Measurements from ENCODE around the gene PROCA1.

PROCA1 gene

GRCh38 chr17:28720247-28720996 lies 8.7 kb upstream of the PROCA1 start:
- TF ChIP-seq CTCF (IDR thresholded peaks at IDR 0.05; ENCODE audit: low read depth, low read length) (no peak), MYC (IDR thresholded peaks at IDR 0.05; ENCODE audit: low read depth, low read length) (no peak), POLR2A (IDR thresholded peaks at IDR 0.05; ENCODE audit: extremely low read depth, insufficient read length) (no peak), MAX (IDR thresholded peaks at IDR 0.05; ENCODE audit: low read depth, low read length) (no peak)
- peak overlapping the region; percentile 80 for H3K4me3 ChIP-seq (ENCODE audit: low read depth, low read length)
- peak; percentile 63 for DNase-seq (ENCODE audit: low read depth)

- H3K4me3 ChIP-seq (ENCODE audit: low read depth, low read length) = peak overlapping the region; percentile 80
- TF ChIP-seq MYC (IDR thresholded peaks at IDR 0.05; ENCODE audit: low read depth, low read length) (no peak), MAX (IDR thresholded peaks at IDR 0.05; ENCODE audit: low read depth, low read length) (no peak), CTCF (IDR thresholded peaks at IDR 0.05; ENCODE audit: low read depth, low read length) (no peak), POLR2A (IDR thresholded peaks at IDR 0.05; ENCODE audit: extremely low read depth, insufficient read length) (no peak)
- DNase-seq (ENCODE audit: low read depth) = no peak
Measured at GRCh38 chr17:28719021-28719433, 7.3 kb upstream of the PROCA1 start.

- no peak for DNase-seq (ENCODE audit: low read depth)
- TF ChIP-seq CTCF (IDR thresholded peaks at IDR 0.05; ENCODE audit: low read depth, low read length) (no peak), MAX (IDR thresholded peaks at IDR 0.05; ENCODE audit: low read depth, low read length) (no peak), POLR2A (IDR thresholded peaks at IDR 0.05; ENCODE audit: extremely low read depth, insufficient read length) (no peak), MYC (IDR thresholded peaks at IDR 0.05; ENCODE audit: low read depth, low read length) (no peak)
- H3K4me3 ChIP-seq (ENCODE audit: low read depth, low read length) = no peak overlapping the region
Measured at GRCh38 chr17:28718333-28719020, 6.8 kb upstream of the PROCA1 start.

GRCh38 chr17:28717578-28718332 lies 6.1 kb upstream of the PROCA1 start, which contains the start of gene RAB34:
Gene RAB34, minus strand, starts transcription at chr17:28717868. Its CDS starts 602 bp downstream, at chr17:28717266.
- DNase-seq (ENCODE audit: low read depth) = no peak
- TF ChIP-seq POLR2A (IDR thresholded peaks at IDR 0.05; ENCODE audit: extremely low read depth, insufficient read length) = no peak
- no peak within 1 kb of the TSS for H3K4me3 ChIP-seq (ENCODE audit: low read depth, low read length)

- no peak for DNase-seq (ENCODE audit: low read depth)
- no peak overlapping the region for H3K4me3 ChIP-seq (ENCODE audit: low read depth, low read length)
- no peak for TF ChIP-seq POLR2A (IDR thresholded peaks at IDR 0.05; ENCODE audit: extremely low read depth, insufficient read length)
- no peak for TF ChIP-seq MAX (IDR thresholded peaks at IDR 0.05; ENCODE audit: low read depth, low read length)
- TF ChIP-seq CTCF (IDR thresholded peaks at IDR 0.05; ENCODE audit: low read depth, low read length) = no peak
- no peak for TF ChIP-seq MYC (IDR thresholded peaks at IDR 0.05; ENCODE audit: low read depth, low read length)
Measured at GRCh38 chr17:28716740-28717577, 5.3 kb upstream of the PROCA1 start.

Measured in NB4 (cell line).